HepG2 (cell line): ENCODE results near the gene ANKRD39. TPM values are rescaled to one million over a fixed set of nuclear protein-coding genes. Genes with fewer than 3 reads are reported as not detected.
A peak's percentile ranks its signal among the peaks of the same experiment; 100 is the strongest.

Experiments used
- CENPBD1 ChIP-seq: sonication (generic); formaldehyde crosslinking; IDR thresholded peaks from 2 replicates; pipeline ENCODE4 v1.8.0; 2022; ENCODE audit warnings: missing genetic modification reagents, low read depth, mild to moderate bottlenecking, borderline replicate concordance
- DDIT3 ChIP-seq: sonication (generic); formaldehyde crosslinking; IDR thresholded peaks from 2 replicates; pipeline ENCODE4 v1.4.0; 2020; ENCODE audit warnings: mild to moderate bottlenecking, missing genetic modification reagents
- DMAP1 ChIP-seq: IDR thresholded peaks from 2 replicates; pipeline ENCODE4 v1.6.1; 2016
- GATAD2A ChIP-seq: IDR thresholded peaks from 2 replicates; pipeline ENCODE4 v1.6.1; 2016
- HIVEP1 ChIP-seq: sonication (generic); formaldehyde crosslinking; IDR thresholded peaks from 2 replicates; pipeline ENCODE4 v1.4.0; 2020; ENCODE audit warnings: mild to moderate bottlenecking, missing genetic modification reagents
- JUND ChIP-seq: sonication (generic); formaldehyde crosslinking; IDR thresholded peaks from 2 replicates; pipeline ENCODE4 v1.8.0; 2022; ENCODE audit warnings: mild to moderate bottlenecking, missing genetic modification reagents
- KDM2A ChIP-seq: sonication (generic); formaldehyde crosslinking; IDR thresholded peaks from 2 replicates; pipeline ENCODE4 v1.4.0; 2020; ENCODE audit warnings: low read depth, missing genetic modification reagents, borderline replicate concordance
- KDM4B ChIP-seq: sonication (generic); formaldehyde crosslinking; IDR thresholded peaks from 2 replicates; pipeline ENCODE4 v1.4.0; 2020; ENCODE audit warnings: missing genetic modification reagents
- LBX2 ChIP-seq: sonication (generic); formaldehyde crosslinking; IDR thresholded peaks from 2 replicates; pipeline ENCODE4 v1.5.0; 2020; ENCODE audit warnings: missing genetic modification reagents, mild to moderate bottlenecking, borderline replicate concordance
- NFE2L1 ChIP-seq: sonication (generic); formaldehyde crosslinking; IDR thresholded peaks from 2 replicates; pipeline ENCODE4 v1.4.0; 2020; ENCODE audit warnings: missing genetic modification reagents, mild to moderate bottlenecking, borderline replicate concordance
- NFIB ChIP-seq: sonication (generic); formaldehyde crosslinking; IDR thresholded peaks from 2 replicates; pipeline ENCODE4 v1.9.0; 2021; ENCODE audit warnings: missing genetic modification reagents, mild to moderate bottlenecking, borderline replicate concordance
- NR2F6 ChIP-seq, 2 experiments: IDR thresholded peaks; 2 replicates each; pipeline ENCODE4 v1.6.1; 2016; ENCODE audit warnings: antibody characterized with exemption in 1 of 2, mild to moderate bottlenecking in 1 of 2
- ONECUT2 ChIP-seq: sonication (generic); formaldehyde crosslinking; IDR thresholded peaks from 2 replicates; pipeline ENCODE4 v1.4.0; 2020; ENCODE audit warnings: missing genetic modification reagents
- PBX2 ChIP-seq: IDR thresholded peaks from 2 replicates; pipeline ENCODE4 v1.6.1; 2016; ENCODE audit warnings: control low read depth
- POLR2AphosphoS5 ChIP-seq: IDR thresholded peaks from 2 replicates; pipeline ENCODE4 v1.6.1; 2012; ENCODE audit warnings: low read depth, low read length
- SMC3 ChIP-seq: IDR thresholded peaks from 2 replicates; pipeline ENCODE4 v1.6.1; 2011; ENCODE audit warnings: low read length, improper control_type of control experiment
- SP2 ChIP-seq: sonication (generic); formaldehyde crosslinking; IDR thresholded peaks from 2 replicates; pipeline ENCODE4 v1.5.1; 2020; ENCODE audit warnings: mild to moderate bottlenecking, missing genetic modification reagents
- THAP11 ChIP-seq: IDR thresholded peaks from 2 replicates; pipeline ENCODE4 v1.6.1; 2016; ENCODE audit warnings: missing biosample characterization, missing genetic modification reagents
- THAP7 ChIP-seq: sonication (generic); formaldehyde crosslinking; IDR thresholded peaks from 2 replicates; pipeline ENCODE4 v1.8.1; 2023; ENCODE audit warnings: mild to moderate bottlenecking, missing genetic modification reagents
- TRIM24 ChIP-seq: sonication (generic); formaldehyde crosslinking; IDR thresholded peaks from 2 replicates; pipeline ENCODE4 v1.8.0; 2022; ENCODE audit warnings: mild to moderate bottlenecking, missing genetic modification reagents
- XBP1 ChIP-seq: sonication (generic); formaldehyde crosslinking; IDR thresholded peaks from 2 replicates; pipeline ENCODE4 v1.5.0; 2020; ENCODE audit warnings: missing genetic modification reagents
- ZFP1 ChIP-seq: IDR thresholded peaks from 2 replicates; pipeline ENCODE4 v1.6.1; 2016
- ZNF180 ChIP-seq: sonication (generic); formaldehyde crosslinking; IDR thresholded peaks from 2 replicates; pipeline ENCODE4 v1.4.0; 2020; ENCODE audit warnings: low read depth, missing genetic modification reagents, borderline replicate concordance
- ZNF326 ChIP-seq: sonication (generic); formaldehyde crosslinking; IDR thresholded peaks from 2 replicates; pipeline ENCODE4 v1.4.0; 2020; ENCODE audit warnings: missing genetic modification reagents, borderline replicate concordance
- ZNF572 ChIP-seq: sonication (generic); formaldehyde crosslinking; IDR thresholded peaks from 2 replicates; pipeline ENCODE4 v1.5.1; 2020; ENCODE audit warnings: mild to moderate bottlenecking, missing genetic modification reagents
- ZNF652 ChIP-seq: IDR thresholded peaks from 2 replicates; pipeline ENCODE4 v1.6.1; 2016; ENCODE audit warnings: low read depth, borderline replicate concordance
- ZNF782 ChIP-seq: sonication (generic); formaldehyde crosslinking; IDR thresholded peaks from 2 replicates; pipeline ENCODE4 v1.4.0; 2020; ENCODE audit warnings: missing genetic modification reagents, mild to moderate bottlenecking, borderline replicate concordance
- ZNF83 ChIP-seq: sonication (generic); formaldehyde crosslinking; IDR thresholded peaks from 2 replicates; pipeline ENCODE4 v1.4.0; 2020; ENCODE audit warnings: missing genetic modification reagents, mild to moderate bottlenecking, borderline replicate concordance
- polyA plus RNA-seq, 8 experiments: library from polyadenylated mRNA; depleted of rRNA in 3 of 8; stranded (reverse) in 7 of 8; unstranded in 1 of 8; fragments of >200 nt; fragmentation: Illumina TruSeq in 4 of 8; extraction: Trizol in 4 of 8; gene quantifications; 2 replicates each; pipeline versions ENCODE4 v1.2.1 to v1.2.3, GENCODE V29; 2011 to 2016; ENCODE audit warnings: low read depth in 4 of 8, missing spikeins in 1 of 8, mixed read lengths in 1 of 8; ENCODE audit not compliant: insufficient read depth in 1 of 8
- total RNA-seq, 5 experiments: library from RNA; depleted of rRNA; stranded (reverse); fragments of >200 nt; fragmentation: Illumina TruSeq; extraction: Trizol; gene quantifications; 2 replicates each; pipeline ENCODE4 v1.2.3, GENCODE V29; 2016; ENCODE audit warnings: low read depth in 1 of 5
- TF ChIP-seq, protein P1 (sequence below): sonication (generic); formaldehyde crosslinking; IDR thresholded peaks from 2 replicates; pipeline ENCODE4 v1.5.0; 2020; ENCODE audit warnings: missing genetic modification reagents

Gene ANKRD39
- total and polyA plus RNA-seq, 2 of the 13 experiments (the other 11 are each of a cell fraction or from before 2014, with no cell fraction given) = 23.2 to 24.8 TPM

GRCh38 chr2:96819128-96819875 is 38.5 kb downstream of the ANKRD39 start (continued):
- TF ChIP-seq NFIB (no peak), DMAP1 (CRISPR knock-in tag) (peak; percentile 94), XBP1 (no peak), KDM4B (CRISPR knock-in tag) (peak; percentile 96), ZNF782 (CRISPR knock-in tag) (peak; percentile 48; the same call in 1 of the 2 replicates), ZNF652 (CRISPR knock-in tag) (peak; percentile 66; the same call in 1 of the 2 replicates), NFE2L1 (no peak), NR2F6 (IDR thresholded peaks at IDR 0.05) (peak; percentile 75), NR2F6 (CRISPR knock-in tag; IDR thresholded peaks at IDR 0.05) (peak; percentile 91), CENPBD1 (CRISPR knock-in tag) (no peak), ZNF572 (CRISPR knock-in tag) (0 out of 2 replicates have a peak, but pooled peaks have one; percentile 26), GATAD2A (CRISPR knock-in tag) (peak; percentile 99), THAP11 (peak; percentile 81), KDM2A (peak; percentile 89), ZNF326 (CRISPR knock-in tag) (no peak), ZNF180 (CRISPR knock-in tag) (no peak), ZNF83 (CRISPR knock-in tag) (no peak; the same call in 1 of the 2 replicates), ONECUT2 (CRISPR knock-in tag) (no peak), ZFP1 (CRISPR knock-in tag) (peak; percentile 86; the same call in 1 of the 2 replicates), DDIT3 (no peak), SMC3 (peak; percentile 46), JUND (CRISPR knock-in tag) (peak; percentile 62; the same call in 1 of the 2 replicates), HIVEP1 (no peak; the same call in 1 of the 2 replicates), POLR2AphosphoS5 (peak; percentile 38), TRIM24 (CRISPR knock-in tag) (no peak), SP2 (CRISPR knock-in tag) (peak; percentile 49), LBX2 (no peak), THAP7 (CRISPR knock-in tag) (peak; percentile 81), PBX2 (peak; percentile 41; the same call in 1 of the 2 replicates)
- TF ChIP-seq, protein P1, sequence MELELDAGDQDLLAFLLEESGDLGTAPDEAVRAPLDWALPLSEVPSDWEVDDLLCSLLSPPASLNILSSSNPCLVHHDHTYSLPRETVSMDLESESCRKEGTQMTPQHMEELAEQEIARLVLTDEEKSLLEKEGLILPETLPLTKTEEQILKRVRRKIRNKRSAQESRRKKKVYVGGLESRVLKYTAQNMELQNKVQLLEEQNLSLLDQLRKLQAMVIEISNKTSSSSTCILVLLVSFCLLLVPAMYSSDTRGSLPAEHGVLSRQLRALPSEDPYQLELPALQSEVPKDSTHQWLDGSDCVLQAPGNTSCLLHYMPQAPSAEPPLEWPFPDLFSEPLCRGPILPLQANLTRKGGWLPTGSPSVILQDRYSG = no peak; the same call in 1 of the 2 replicates
